GM21529 (cell line): Measurements from ENCODE around the gene KIF7.

ENCODE experiments used
- ATAC-seq: cut with Tn5 transposase; IDR thresholded peaks from one replicate; pipeline ENCODE4 v1.9.1; 2021; ENCODE audit not compliant: unreplicated experiment

Gene KIF7

DNA sequence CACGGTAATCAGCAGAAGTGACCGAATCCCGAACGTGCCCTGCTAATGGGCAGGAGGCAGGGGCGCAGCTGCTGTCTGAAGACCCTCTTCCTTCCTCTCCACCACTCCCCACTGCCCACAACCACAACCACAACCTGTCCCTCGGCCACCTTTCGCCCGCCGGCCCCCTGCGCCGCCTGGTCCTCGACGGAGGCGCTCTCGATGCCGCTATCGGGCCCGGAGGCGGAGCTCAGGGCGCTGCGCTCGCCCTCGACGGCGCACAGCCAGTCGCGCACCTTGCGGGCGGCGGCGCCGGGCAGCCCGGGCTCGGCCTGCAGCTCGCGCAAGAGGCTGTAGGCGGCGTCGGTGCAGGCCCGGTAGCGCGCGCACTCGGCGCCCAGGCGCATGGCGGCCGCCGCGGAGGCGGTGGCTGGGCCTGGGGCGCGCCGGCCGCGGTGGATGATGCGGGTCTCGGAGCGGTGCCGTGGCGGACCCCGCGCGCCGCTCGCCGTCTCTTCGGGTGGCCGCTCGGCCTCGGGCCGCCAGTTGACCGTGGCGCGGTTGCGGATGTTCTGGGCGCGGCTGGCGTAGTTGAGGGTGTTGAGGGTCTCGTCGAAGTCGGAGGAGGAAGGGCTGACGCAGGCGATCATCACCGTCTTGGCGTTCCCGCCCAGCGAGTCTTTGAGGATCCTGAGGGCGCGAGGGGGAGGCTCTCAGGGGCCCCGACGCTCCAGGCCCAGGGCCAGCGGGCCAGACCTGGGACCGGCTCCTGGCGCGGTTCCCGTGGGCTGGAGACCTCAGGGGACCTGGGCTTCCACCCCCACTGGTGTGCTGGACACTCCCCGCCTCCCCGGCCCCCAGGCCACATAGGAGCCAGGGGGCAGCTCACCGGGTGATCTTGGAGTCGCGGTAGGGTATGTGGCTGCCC, 6.9 kb downstream of the KIF7 start:
- ATAC-seq: no peak

DNA sequence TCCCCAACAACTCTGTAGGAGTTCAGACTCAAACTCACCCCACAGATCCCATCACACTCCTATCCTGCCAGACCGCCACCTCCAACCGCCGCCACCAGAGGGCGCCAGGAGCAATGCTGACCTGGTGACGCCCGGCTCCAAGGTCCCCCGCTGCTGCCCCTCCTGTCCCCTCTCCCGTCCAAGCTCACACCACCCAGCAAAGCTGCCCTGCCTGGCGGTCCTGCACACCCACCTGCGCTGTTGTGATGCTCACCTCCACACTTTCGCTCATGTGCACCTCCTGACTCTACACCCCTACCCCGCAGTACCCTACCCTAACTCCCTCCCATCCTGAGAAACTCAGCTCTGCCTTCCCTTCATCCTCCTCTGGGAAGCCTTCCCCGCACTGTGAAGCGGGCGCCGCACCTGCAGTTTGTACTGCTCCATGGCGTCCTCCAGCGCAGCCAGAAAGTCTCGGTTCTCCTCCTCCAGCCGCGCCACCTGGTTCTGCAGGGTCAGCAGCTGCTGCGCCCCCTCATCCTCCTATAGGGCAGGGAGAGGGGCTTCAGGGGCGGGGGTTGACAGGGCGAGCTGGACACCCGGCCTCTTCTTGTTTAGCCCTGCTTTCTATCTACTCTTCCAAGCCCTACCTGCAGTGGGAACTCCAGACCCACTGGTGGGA, 7.9 kb downstream of the KIF7 start:
- no peak for ATAC-seq

DNA sequence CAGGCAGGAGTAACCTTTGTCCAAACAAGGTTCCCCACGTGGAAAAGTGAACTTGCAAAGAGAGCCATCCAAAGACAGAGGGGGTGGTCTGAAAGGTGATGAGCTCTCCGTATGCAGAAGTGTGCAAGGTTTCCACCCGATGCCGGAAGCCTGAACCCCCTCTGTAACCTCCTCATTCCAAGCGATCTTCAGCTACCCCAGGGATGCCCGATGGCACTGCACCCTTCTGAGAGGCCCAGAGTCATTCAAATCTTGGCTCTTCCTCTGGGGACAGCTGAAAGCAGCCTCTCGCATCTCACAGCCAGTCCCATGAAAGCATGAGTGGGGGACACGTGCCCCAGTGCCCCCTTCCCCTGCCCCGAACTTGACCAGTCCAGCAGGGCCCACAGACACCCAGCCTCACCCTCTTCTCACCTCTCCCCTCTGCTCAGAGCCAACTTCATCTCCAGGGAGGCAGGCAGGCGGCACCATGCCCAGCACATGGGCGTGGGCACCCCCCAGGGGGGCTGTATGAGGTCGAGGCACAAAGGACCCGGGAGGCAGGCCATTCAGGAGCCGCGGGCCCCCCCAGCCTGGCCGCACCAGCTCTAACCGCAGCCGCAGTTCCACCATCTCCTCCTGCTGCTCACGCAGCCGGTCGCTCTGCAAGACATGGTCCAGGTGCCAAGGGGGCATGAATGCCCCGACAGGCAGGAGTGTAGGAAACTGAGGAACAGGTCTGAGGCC, 8.7 kb downstream of the KIF7 start:
- no peak for ATAC-seq

DNA sequence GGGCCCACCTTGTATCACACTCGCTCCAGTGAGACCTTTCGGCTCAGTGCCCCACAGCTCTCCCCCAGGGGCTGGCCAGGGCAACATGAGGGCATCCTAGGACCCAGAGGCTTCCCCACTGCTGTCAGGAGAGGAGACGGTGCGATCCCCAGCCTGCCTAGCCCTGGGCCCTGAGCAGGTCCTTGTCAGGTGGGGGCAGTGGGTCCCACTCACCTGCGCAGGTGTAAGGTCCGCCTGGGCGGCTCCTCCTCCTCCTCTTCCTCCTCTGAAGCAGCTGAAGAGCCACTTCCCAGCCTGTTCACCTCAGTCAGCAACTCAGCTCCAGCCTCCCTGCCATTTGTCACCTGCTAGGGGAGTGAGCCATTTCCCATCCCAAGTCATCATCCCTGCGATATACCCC, 9.6 kb downstream of the KIF7 start:
- no peak for ATAC-seq

DNA sequence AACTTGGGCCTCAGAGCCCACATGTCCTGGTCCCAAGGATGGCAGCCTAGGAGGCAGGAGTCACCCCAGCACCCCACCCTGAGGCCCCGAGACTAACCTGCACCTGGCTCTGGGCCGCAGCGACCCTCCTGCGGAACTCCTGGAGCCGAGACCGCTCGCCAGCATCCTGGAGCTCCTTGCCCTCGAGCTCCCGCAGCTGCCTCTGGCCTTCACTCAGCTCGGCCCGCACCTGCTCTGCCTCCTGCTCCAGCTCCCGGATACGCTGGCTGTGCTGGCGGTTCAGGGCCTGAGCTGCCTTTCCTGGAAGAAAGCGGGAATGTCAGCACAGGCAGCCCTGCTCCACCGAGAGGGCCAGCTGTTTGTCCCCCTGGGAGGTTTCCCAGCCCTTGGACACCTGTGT, 13.2 kb downstream of the KIF7 start:
- ATAC-seq: no peak

DNA sequence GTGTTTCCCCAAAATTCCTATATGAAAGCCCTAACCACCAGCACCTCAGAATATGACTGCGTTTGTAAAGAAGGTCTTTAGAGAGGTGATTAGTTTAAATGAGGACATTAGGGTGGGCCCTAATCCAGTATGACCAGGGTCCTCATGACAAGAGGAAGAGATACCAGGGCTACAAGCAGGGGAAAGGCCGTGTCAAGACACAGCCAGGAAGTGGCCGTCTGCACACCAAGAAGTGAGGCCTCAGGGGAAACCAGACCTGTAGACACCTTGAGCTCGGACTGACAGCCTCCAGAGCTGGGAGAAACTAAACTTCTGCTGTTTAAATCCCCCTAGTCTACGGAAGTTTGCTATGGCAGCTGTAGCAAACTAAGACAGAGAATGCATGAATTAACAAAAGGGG, 14.2 kb downstream of the KIF7 start:
- no peak for ATAC-seq

DNA sequence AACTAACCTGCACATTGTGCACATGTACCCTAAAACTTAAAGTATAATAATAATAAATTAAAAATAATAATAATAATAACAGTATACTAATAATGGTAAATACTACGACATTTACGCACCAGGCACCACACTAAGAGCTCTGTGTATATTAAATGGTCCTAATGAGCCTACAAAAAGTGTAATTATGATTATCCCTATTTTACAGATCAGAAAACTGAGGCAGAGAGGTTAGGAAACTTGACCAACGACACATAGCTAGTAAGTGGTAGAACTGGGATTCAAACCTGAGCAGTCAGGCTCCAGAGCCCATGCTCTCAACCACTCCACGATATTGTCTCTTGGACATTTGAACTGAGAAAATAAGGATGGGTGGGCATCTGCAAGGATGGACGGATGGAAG, 15.0 kb downstream of the KIF7 start:
- no peak for ATAC-seq

DNA sequence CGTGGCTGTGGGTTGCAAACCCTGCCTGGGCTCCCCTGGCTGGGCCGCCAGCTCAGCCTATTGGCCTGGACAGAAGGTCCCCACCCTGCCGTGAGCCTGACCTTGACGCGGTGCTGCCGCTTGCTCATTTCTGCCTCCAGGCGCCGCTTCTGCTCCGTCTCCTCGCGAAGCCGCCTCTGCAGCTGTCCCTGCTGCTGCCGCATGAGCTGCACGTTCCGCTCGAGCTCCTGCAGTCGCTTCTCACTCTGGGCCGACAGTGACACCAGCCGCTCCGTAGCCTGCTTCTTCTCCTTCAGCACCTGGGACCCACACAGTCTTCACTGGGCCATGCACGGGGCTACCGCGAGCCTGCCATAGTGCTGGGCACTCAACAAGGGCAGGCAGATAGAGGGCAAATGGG, 21.7 kb downstream of the KIF7 start:
- no peak for ATAC-seq

DNA sequence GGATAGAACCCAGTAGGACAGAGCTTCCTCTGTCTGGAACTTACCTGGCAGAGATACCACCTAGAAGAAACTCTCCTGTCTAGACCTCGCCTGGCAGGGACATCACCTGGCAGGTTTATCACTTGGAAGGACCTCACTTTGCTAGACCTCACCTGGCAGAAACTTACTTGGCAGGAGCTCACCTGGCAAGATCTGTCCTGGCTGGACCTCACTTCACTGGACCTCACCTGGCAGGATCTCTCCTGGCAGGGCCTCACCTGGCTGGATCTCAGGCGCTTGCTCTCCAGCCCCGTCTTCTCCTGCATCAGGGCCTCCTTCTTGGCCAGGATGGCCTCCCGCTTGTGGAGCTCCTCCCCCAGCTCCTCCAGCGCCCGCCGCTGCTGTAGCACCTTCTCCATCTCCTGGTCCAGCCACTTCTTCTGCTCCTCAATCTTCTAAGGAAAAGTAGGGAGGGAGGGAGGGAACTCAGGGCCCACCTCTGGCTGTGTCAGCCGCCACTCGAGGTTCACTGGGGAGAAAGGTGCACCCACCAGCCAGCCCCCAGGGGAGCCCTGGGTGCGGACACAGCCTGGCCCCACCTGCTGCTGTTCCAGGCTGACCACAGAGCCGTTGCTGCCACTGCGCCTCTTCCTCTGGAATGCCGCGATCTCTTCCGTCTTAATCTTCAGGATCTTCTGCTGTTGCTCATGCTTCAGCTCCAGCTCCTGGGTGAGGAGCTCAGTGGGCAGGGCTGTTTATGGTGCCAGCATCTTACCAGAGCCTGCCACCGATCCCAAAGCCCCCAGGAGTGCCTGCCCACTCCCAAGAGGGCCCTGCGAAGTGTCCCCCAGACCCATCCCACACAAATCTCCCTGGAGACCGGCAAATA, 22.5 kb downstream of the KIF7 start:
- no peak for ATAC-seq

DNA sequence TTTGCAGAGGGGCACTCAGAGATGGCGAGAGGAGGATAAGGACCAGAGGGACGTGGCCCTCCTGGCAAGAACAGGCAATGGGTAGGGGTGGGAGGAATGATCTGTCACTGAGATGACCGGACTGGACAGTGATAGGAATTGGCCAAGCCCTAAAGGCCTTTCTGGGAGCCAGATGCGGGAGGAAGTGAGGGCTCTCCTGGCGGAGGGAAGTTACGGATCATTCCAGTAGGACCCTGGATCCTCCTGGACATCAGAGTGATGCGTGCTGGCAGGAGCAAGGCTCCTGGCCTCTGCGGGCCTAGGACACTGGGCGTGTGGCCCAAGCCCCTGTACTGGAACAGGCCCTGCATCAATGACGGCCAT, 23.4 kb downstream of the KIF7 start:
- ATAC-seq: no peak

DNA sequence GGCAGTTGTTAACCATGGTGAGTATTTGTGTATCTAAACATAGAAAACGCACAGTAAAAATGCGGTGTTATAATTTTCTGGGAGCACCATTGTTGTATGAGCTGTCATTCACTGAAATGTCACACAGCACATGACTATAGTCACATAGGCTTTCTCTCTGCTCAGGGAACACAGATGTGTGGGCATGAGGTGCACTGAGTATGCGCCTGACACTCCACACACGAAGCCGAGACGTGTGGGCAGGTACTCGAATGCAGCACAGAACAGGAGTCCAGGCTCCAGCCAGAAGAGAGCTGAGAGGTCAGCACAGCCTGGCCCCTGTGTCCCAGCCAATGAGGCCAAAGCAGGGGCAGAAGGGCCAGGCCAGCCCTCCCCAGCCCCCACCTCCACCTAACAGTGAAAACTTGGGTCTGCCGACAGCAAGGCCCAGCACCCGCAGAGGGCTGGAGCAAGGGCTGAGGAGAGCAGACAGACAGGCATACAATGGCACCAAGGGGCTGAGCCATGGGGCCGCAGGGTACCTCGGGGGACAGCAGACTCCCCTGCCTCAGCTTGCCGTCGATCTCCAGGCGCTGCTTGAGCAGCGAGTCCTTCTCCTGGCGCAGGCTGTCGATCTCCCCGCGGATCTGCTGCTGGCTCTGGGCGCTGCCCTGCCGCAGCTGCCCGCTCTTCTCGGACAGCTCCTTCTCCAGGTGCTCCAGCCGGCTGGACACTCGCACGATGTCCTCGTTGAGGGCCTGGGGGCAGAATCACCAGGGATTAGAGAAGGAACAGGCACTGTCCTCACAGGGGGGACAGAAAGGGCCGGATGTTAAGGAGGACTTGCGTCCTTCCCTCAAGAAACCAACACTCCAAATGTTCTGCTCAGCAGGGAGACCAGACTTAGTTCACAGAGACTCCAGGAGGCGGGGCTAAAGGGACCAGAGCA, 24.0 kb downstream of the KIF7 start:
- ATAC-seq: no peak

DNA sequence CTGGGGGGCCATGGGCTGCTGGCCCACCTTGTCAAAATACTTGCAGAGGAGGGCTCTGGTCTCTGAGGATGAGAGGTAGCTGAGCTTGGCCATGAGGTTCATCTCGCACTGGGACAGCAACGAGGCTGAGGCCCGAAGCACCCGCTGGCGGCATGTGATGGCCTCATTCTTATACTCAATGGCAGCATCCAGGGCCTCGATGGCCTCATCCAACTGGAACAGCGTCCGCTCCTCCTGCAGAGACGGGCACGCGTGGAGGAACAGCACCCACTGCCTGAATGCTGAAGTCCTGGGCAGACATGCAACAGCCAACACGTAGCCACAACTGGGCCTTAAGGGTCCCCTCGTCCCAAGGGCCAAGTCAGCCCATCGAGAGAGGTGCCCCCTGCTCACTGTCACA, 25.0 kb downstream of the KIF7 start:
- ATAC-seq: no peak

DNA sequence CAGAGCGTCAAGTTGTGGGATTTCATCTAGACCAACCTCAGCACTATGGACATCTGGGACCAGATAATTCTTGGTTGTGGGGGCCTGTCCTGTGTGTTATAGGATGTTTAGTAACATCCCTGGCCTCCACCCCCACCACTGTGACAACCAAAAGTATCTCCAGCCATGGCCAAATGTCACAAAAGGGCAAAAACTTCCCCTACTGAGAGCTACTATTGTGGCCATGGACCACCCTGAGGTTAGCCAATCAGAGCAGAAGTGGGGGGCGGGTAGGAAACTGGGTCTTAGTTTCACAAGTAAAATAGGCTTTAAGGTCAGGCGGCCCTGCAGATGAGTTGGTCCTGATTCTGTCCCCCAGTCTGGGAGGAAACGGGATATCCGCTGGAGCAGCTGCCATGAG, 25.4 kb downstream of the KIF7 start:
- ATAC-seq: no peak

DNA sequence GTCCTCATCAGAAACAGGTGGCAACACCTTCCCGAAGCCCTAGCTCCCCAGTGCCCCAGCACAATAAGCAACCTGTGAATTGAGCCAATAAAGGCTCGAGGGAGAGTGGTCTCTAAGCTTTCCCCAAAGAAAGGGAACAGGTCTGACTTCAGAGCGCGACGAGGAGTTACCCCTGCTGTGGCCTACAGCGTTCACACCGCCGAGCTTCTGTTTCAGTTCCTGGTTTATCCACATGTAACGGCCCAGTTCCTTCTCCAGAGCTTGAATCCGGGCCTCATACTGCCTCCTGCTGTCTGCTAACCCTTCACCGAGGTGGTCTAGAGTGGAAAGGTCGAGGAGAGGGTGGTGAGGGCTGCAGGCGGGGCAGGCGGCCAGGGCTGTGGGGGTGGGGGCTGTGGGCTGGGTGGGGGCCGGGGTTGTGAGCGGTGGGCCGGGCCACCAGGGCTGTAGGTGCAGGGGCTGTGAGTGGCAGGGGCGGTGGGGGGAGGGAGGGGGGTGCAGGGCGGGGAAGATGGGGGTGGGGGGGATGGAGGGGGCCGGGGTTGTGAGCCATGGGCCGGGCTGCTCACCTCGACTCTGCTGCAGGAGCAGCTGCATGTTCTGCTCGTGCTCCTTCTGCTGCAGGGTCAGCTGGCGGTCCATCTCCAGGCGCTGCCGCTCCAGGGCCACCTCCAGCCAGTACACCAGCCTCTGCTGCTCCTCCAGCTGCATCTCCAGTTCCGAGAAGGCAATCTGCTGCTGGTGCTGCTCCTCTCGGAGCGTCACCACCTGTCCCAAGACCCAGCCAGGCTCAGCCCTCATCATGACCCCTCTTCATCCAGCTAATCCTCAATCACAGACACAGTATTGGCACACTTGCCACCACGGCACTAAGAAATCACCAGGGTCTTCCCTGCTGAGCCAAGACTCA, 26.2 kb downstream of the KIF7 start:
- ATAC-seq: no peak

DNA sequence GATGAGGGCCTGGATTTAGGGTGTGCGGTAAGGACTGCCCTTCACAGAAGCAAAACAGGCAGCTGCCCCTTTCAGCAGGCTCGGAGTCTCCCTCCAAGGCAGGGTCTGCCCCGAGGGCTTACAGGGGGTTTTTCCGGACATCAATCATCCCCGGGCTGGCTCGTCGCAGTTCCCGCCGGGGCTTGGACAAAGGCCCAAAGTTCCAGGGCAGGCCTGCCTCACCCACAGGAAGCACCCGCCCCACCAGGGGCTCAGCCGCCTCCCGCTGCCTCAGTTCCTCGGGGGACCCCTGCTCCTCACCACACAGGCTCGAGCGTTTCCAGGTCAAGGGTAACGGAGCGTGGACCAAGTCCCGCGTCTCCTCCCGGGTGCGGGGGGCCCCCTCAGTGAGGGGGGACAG, 27.0 kb downstream of the KIF7 start:
- no peak for ATAC-seq

DNA sequence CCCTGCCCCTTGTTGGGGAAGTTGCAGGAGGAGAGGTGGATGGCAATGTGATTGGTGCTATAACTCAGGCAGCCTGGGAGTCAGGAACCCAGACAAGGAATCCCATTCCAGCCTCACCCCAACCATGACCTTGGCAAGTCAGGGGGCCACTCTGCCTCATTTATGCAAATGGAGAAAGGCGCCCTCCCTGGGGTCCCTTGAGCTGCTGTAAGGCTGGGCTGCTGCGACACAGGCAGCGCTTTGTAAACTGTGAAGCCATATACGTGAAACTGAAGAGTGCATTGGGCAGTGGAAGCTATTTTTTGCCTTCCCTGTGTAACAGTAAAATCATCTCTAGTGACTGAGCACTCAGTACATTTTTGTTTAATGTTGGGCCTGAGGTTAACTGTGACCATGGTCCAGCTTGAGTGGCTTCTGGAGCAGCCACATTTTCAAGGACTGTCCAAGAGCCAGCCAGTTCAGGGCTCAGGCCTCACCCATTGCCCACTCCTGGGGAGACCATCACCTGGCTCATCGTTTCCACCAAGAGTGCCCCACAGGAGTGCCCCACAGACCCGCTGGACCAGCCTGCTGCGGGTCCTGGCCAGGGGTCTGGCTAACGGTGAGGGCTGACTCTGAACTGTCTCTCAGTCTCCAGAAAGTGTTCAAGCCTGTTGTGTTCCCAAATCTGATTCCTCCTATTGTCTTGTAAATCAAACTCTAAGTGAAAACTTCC, 27.9 kb downstream of the KIF7 start:
- no peak for ATAC-seq

DNA sequence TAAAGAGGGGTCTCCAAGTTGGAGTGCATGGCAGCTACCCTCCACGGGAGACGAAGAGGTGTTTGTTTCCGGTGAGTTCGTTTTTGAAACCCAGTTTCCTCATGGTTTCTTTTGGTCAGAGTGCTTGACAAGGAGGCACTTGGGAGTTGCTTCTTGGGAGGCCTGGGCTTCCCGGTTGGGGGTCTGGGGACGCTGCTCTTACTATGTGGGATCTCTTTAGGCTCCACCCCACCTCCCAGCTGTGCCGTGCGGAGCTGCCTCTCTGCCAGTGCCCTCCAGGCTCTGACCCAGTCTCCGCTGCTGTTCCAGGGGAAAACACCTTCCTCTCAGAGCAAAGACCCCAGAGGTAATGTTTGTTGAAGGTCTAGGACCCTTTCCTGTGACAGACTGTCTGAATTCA, 29.6 kb downstream of the KIF7 start:
- no peak for ATAC-seq

DNA sequence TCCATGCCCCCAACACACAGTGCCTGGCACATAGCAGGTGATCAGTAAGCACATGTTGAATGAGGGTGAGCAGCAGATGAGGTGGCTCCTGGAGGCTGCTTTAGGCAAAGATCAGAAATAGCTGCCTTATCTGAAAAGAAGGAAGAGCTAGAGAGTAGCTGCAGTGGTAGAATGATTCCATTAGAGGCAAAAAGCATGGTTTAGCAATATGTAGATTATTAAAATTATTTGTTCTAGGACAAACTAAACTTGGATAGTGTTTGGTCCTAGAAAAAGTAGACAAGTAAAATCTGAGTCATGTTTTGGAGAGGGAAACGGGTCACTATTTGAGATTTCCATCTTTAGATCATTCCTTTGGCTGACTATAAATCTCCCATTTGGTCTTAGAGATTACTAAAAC, 32.1 kb downstream of the KIF7 start:
- no peak for ATAC-seq
